ENCODE results near the gene CSNK1D.

Gene CSNK1D

GRCh38 chr17:82237083-82237745 is 36.3 kb downstream of the CSNK1D start:
- no peak for DNase-seq

- DNase-seq = no peak
These were observed 37.1 kb downstream of the CSNK1D start for GRCh38 chr17:82236142-82236971.

DNA sequence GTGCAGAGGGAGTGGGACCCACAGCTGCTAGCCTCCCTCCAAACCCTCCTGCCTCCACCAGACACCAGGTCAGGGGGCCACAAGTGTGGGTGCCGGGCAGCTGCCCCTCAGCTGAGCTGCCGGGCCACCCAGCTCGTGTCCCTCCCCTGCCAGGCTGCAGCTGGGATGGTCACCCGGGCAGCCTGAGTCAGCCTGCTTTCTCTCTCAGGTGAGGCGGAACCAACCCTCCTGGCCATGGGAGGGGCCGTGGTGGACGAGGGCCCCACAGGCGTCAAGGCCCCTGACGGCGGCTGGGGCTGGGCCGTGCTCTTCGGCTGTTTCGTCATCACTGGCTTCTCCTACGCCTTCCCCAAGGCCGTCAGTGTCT is 37.7 kb downstream of the CSNK1D start:
- no peak for DNase-seq

- no peak for DNase-seq
These were observed 38.3 kb downstream of the CSNK1D start for GRCh38 chr17:82235056-82235774.

GRCh38 chr17:82234211-82235055 is 39.1 kb downstream of the CSNK1D start:
- no peak for DNase-seq

DNA sequence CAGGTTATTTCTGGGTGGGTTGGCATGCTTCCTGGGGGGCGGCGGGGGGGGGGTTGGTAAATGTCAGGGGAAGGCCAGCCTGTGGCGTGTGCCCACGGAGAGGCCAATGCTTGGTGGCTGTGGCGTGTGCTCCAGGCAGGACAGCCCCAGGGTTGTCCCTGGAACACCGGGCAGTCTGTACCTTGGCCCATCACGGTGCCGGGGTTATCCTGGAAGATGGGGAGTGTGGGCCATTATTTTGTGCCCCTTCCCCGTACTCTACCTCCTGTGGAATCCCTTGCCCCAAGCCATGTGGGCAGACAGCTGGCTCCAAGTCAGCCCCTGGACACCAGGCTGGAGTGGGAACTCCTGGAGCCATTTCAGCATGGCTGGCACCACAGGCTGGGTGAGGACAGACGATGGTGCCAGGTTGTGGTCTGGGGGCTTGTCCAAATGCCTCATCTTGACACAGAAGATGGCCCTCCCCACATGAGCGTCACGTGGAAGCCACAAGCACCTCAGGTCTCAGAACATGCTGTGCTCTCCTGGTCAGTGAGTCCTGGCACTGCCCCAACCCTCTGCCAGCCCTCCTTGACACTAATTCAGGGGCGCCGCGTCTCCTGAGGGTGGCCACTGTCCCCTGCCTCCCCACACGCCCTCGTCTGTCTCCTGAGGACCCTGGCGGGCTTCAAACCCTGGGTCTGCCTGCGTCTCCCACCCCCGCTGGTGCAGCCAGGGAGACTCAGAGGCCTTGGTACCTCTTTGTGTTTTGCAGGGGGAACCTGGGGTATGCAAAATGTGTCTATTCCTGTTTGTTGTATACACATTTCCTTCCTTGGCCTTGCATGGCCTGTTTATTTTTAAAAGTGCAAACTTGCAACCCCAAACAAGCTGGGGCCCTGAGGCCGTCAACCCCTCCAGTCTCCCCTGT is 40.4 kb downstream of the CSNK1D start:
- DNase-seq = no peak

DNA sequence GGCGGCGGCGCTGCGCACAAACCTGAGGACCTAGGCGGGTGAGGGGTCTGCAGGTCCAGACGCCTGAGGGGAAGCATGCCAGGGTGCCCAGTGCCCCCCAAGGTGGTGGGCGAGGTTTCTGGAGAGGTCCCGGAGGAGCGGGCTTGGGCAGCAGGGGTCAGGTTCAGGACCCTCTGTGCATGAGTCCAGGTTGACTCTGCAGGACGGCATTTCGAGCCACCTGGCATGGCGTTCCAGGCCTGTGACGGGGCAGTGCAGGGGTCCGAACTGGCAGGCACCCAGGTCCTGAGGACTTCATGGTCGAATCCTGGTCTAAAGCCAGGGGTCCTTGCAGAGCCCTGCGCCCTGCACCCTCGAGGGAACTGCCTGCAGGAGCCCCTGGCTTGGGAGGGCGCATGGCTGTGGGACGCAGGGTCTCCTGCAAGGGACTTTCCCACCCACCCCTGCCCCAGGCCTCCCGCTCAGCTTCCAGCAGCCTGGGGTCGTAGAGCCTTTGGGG is 41.1 kb downstream of the CSNK1D start:
- no peak for DNase-seq

GRCh38 chr17:82231562-82232321 is 41.8 kb downstream of the CSNK1D start:
- no peak for DNase-seq

DNA sequence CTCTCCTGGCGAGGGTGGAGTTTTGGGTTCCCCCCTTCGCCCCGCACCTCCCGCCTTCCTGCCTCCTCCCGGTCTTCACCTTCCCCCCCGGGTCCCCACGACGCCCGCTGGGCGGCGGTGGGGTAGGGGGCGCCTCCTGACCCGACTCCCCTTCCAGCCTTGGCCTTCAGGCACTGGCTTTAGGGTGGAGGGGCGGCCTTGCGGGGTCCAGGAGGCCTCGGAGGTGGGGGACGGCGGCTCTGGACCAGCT is 42.3 kb downstream of the CSNK1D start:
- no peak for DNase-seq

- DNase-seq = no peak
These were observed 42.7 kb downstream of the CSNK1D start for GRCh38 chr17:82230609-82231311.

DNA sequence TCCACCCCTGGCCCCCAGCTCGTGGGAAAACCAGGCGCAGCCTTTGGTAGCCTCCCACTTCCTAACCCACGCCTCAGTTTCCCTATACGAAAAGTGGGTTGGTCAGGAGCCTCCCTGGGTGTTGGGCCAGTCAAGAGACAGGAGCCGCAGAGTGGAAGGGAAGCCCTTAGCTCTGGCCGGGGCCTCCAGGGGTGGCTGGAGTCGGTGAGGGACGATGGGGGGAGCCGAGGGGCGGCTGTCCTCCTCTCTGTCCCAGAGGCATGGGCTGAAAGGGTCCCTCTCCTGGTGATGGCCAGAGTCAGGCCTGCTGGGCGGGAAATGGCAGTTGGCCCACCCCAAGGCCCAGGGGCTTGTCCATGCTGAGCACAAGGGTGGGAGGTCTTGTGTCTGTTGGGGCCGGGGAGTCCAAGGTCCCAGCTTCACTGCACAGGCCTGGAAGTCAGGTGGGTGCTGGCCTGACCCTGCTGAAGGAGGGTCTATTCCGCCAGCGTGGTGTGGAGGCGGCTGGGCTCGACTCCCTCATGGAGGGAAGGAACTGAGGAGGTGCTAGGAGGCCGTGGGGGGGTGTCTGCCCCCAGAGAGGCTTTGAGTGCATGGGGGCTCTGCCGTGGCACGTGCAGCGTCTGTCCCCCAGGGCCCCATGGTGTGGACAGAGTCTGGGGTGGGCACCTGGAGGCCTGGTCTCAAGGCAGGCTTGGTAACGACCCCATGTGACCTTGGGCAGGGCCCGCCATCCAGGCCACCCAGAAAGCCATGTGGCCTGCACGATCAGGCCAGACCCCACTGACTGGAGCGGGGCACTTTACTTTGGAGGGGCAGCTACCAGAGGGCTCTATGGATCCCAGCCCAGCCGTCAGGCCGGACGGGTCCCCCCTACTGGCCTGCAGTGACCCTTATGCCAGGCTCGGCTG is 43.5 kb downstream of the CSNK1D start:
- no peak for DNase-seq

DNA sequence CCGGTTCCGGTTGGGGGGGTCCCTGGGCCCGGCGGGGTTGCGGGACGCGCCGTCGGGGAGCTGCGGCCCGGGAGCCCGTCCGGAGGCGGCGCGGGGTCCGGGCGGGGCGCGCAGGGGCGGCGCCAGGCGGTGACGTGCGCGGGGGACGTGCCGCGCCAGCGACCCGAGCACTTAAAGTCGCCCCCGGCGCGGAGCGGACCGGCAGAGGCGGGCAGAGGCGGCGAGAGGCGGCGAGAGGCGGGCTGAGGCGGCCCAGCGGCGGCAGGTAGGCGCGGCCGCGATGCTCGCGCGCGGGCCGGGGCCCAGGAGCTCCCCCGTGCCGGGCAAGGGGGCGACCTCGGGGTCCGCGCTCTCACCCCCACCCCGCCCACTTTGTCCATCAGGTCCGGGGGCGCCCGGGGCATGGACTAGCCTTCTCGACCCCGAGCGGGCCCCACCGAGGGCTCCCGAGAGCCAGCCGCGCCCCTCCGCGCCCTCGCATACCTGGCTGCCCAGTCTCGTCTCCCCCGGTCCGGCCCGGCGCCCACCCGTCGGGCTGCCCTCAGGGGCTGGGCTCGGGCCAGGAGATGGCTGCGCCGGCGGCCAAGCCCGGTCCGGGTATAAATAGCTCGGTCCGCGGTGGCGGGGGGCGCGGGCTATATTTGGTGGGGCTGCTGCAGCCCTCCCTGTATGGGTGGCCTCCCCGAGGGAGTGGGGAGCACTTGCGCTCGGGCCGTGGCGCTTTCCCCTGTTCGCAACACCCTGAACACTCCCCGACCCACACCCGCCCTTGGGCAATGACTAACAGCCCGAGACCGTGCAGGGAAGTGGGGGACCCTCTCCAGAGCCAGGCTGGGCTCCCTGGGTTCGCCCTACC is 44.4 kb downstream of the CSNK1D start, which contains the start of gene SLC16A3:
Gene SLC16A3 (plus strand): TSS at position 201 of the 856 bp plus-strand sequence. CDS start 6,967 bp downstream, outside the sequence.
- DNase-seq = no peak

DNA sequence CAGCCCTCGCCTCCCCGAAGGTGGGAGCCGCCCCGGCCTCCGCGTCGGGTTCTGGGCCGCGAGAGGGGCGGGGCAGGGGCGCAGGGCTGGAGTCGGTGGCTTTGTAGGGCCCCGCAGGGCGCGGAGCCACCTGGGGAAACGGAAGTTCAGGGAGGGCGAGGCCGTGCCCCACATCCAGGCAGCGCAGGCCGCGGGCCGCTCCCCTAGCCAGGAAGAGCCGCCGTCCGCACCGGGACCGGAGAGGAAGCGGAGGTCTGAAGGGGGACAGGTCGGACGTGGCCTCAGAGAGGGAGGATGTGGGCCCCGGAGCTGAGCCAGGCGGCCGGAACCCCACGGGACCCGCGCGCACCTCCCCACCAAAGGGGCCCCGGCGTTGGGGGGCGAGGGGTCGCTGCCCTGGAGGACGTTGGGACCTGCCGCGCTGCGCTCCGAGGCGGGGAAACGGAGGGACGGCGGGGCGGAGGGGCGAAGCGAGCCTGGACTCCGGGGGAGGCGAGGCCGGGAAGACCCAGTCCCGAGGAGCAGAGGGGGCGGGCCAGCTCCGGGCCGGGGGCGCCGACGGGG is 45.1 kb downstream of the CSNK1D start:
- DNase-seq = no peak

GRCh38 chr17:82227629-82228277 is 45.7 kb downstream of the CSNK1D start:
- no peak for DNase-seq

DNA sequence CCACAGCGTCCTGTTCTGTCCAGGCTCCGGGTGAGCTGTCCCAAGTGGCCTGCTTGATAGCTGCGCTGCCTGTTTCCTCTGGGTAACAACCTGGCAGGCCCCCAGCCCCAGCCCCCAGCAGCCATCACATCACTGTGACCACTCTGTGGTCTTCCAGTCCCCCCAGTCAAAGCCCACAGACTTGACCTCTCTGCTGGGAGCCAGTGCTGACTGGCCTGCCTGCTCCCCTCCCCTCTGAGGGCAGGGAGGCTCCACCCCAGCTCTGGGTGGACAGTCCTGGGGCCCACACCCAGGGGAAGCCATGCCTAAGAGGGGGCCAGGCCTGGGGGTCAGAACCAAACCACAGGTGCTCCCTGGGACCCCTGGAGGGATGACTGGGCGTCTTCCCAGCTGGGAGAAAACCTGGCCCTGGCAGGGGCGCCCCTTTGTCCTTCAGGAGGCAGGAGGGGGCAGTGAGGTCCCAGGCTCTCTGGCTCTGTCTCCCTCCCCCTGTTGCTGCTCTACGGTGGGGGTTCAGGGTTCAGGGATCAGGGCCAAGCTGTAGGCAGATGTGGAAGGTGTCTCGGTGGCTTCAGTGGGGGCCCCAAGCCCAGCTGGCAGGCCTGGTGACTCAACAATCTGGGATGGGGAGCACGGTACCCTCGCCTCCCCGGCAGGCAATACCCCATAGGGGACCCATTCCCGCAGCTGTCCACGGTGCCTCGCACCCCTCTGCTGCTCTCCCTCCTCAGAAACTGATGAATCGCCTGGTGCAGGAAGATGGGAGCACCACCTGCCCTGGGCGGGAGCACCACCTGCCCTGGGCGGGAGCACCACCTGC is 46.5 kb downstream of the CSNK1D start:
- no peak for DNase-seq

- DNase-seq = no peak
These were observed 47.2 kb downstream of the CSNK1D start for GRCh38 chr17:82226146-82226808.
